K562 (cell line): ENCODE results near the gene GLRA3. TPM values are rescaled to one million over a fixed set of nuclear protein-coding genes. Genes with fewer than 3 reads are reported as not detected.

Source experiments
- ATAC-seq: fragments of 200-7000 bp; cut with Tn5 transposase; 3 replicates; pipeline ENCODE4 v1.9.1; 2020; ENCODE audit warnings: moderate library complexity
- BruUV-seq: library from RNA; stranded (reverse); fragments of 400-500 nt; replicated peaks from 2 replicates; lab custom pipeline; 2021; lab: Mats Ljungman, UMichigan
- CTCF ChIA-PET: fragments of 300-600 bp; formaldehyde crosslinking; extraction: SDS; loops from one replicate; lab custom pipeline; 2021; ENCODE audit warnings: low intra/inter-chr PET ratio; lab: Yijun Ruan, JAX
- POLR2A ChIA-PET: fragments of 300-600, 350-650 bp; sonication (Branson Sonifier 250); formaldehyde crosslinking; extraction: SDS; loops from one replicate; lab custom pipeline; 2021; ENCODE audit warnings: antibody characterized with exemption, inconsistent platforms; lab: Yijun Ruan, JAX
- DNase-seq, 4 experiments: peaks; one replicate each; pipeline versions ENCODE4 v3.0.0 to v3.0.0-alpha.2; 2011 to 2018; ENCODE audit warnings: low spot score in 3 of 4, mixed read lengths in 3 of 4; ENCODE audit errors: extremely low read depth in 1 of 4
- FAIRE-seq: peaks from 2 replicates; lab custom pipeline; 2011; peaks lifted over from hg19 to GRCh38; lab: Jason Lieb, UNC
- H2AFZ ChIP-seq: 2 replicates; pipeline ENCODE4 v1.6.0; 2011; ENCODE audit warnings: low read depth, low read length, control low read depth, inconsistent platforms
- H3K27ac ChIP-seq: fragments of 200-600 bp; 3 replicates; pipeline ENCODE4 v1.8.0; 2011; ENCODE audit warnings: low read depth, mild to moderate bottlenecking, control low read depth, inconsistent platforms, low read length, moderate library complexity, mixed read lengths; ENCODE audit errors: extremely low read depth
- H3K27me3 ChIP-seq, 2 experiments: fragments of 300-600 bp in 1 of 2; 2 replicates in 1 of 2; 3 replicates in 1 of 2; pipeline versions ENCODE4 v1.6.0 to v1.8.0; 2011; ENCODE audit warnings: inconsistent platforms in 2 of 2, low read length in 2 of 2, mild to moderate bottlenecking in 1 of 2, mixed read lengths in 1 of 2, moderate library complexity in 1 of 2; ENCODE audit not compliant: control insufficient read depth in 2 of 2, insufficient read depth in 2 of 2
- H3K36me3 ChIP-seq: fragments of 300-600 bp; 3 replicates; pipeline ENCODE4 v1.8.0; 2011; ENCODE audit warnings: mild to moderate bottlenecking, low read length, inconsistent platforms; ENCODE audit not compliant: control insufficient read depth, insufficient read depth
- H3K4me1 ChIP-seq, 2 experiments: fragments of 200-600 bp in 1 of 2; replicated peaks in 1 of 2; 2 replicates in 1 of 2; 3 replicates in 1 of 2; pipeline versions ENCODE4 v1.5.1 to v1.8.0; 2011; ENCODE audit warnings: inconsistent platforms in 2 of 2, low read length in 2 of 2, mild to moderate bottlenecking in 1 of 2, mixed read lengths in 1 of 2, moderate library complexity in 1 of 2; ENCODE audit not compliant: control insufficient read depth in 2 of 2, insufficient read depth in 2 of 2
- H3K4me2 ChIP-seq: 2 replicates; pipeline ENCODE4 v1.6.1; 2011; ENCODE audit warnings: low read length, control low read depth, inconsistent platforms, mixed read lengths; ENCODE audit not compliant: insufficient read depth
- H3K4me3 ChIP-seq: fragments of 200-600 bp; sonication (generic), shearing (Covaris generic); 2 replicates; pipeline ENCODE4 v1.5.1; 2016; ENCODE audit warnings: control low read depth, inconsistent platforms
- H3K79me2 ChIP-seq: fragments of 200-600 bp; 3 replicates; pipeline ENCODE4 v1.8.0; 2011; ENCODE audit warnings: low read length, inconsistent platforms; ENCODE audit not compliant: control insufficient read depth, insufficient read depth
- H3K9ac ChIP-seq, 2 experiments: 2 replicates each; pipeline versions ENCODE4 v1.6.0 to v1.6.1; 2011; ENCODE audit warnings: low read depth in 2 of 2, low read length in 2 of 2, control low read depth in 1 of 2, inconsistent platforms in 1 of 2, mild to moderate bottlenecking in 1 of 2, mixed read lengths in 1 of 2; ENCODE audit not compliant: insufficient read depth in 1 of 2
- H3K9me1 ChIP-seq: one replicate; pipeline ENCODE4 v1.6.0; 2011; ENCODE audit warnings: inconsistent platforms, mild to moderate bottlenecking, low read length, moderate library complexity; ENCODE audit not compliant: control insufficient read depth, insufficient read depth
- H3K9me3 ChIP-seq: replicated peaks from 2 replicates; pipeline ENCODE4 v1.5.1; 2011; ENCODE audit warnings: low read depth, low read length, inconsistent platforms; ENCODE audit not compliant: control insufficient read depth, insufficient read depth
- H4K20me1 ChIP-seq: replicated peaks from 2 replicates; pipeline ENCODE4 v1.6.1; 2011; ENCODE audit warnings: low read length, inconsistent platforms, mixed read lengths; ENCODE audit not compliant: control insufficient read depth, insufficient read depth
- CBFA2T2 ChIP-seq: fragments of 450-650 bp; conservative IDR thresholded peaks from 2 replicates; pipeline ENCODE4 v1.6.1; 2017; ENCODE audit warnings: mild to moderate bottlenecking
- CBFA2T3 ChIP-seq: fragments of 450-650 bp; IDR thresholded peaks from 2 replicates; pipeline ENCODE4 v1.6.1; 2017
- PTTG1 ChIP-seq: fragments of 450-650 bp; IDR thresholded peaks from 2 replicates; pipeline ENCODE4 v1.6.1; 2016; ENCODE audit warnings: low read depth, mild to moderate bottlenecking, missing genetic modification characterization, missing compliant biosample characterization
- TEAD4 ChIP-seq, 2 experiments: sonication (generic) in 1 of 2; formaldehyde crosslinking in 1 of 2; IDR thresholded peaks; 2 replicates each; pipeline versions ENCODE4 v1.6.1 to v1.8.0; 2012 to 2022; ENCODE audit warnings: borderline replicate concordance in 1 of 2, inconsistent platforms in 1 of 2, low read length in 1 of 2, mild to moderate bottlenecking in 1 of 2, missing genetic modification reagents in 1 of 2
- ZNF551 ChIP-seq: fragments of 250-450 bp; sonication (Bioruptor Pico); IDR thresholded peaks from 2 replicates; pipeline ENCODE4 v1.5.0; 2021; ENCODE audit warnings: mild to moderate bottlenecking, moderate library complexity
- WGBS: fragments of 100-300 bp; shearing (Covaris generic); methylation state at CpG from one replicate; pipeline ENCODE4 v1.1.6; 2016; ENCODE audit warnings: low coverage, mixed read lengths; ENCODE audit not compliant: insufficient coverage; ENCODE audit errors: missing lambda C conversion rate; 5-methylcytosine and 5-hydroxymethylcytosine counted together
- in situ Hi-C: fragments of 300-500 bp; cut with MboI; formaldehyde crosslinking; loops from 4 replicates; pipeline ENCODE4 v1.15.0; 2018; ENCODE audit warnings: inconsistent platforms, mixed read lengths
- intact Hi-C: fragments of 100-400 bp; cut with micrococcal nuclease; formaldehyde crosslinking; loops from 2 replicates; pipeline ENCODE4 v1.14.2; 2022
- polyA plus RNA-seq, 8 experiments: library from polyadenylated mRNA; depleted of rRNA in 4 of 8; stranded (reverse) in 5 of 8; unstranded in 3 of 8; fragments of >200 nt; fragmentation: Nextera tagmentation in 2 of 8; fragmentation: Illumina TruSeq in 1 of 8; extraction: Ambion mirVana in 2 of 8; extraction: Trizol in 1 of 8; gene quantifications; 2 replicates each; pipeline versions ENCODE4 v1.2.1 to v1.2.3, GENCODE V29; 2011 to 2014; ENCODE audit warnings: inconsistent platforms in 1 of 8, missing spikeins in 1 of 8
- total RNA-seq, 7 experiments: library from RNA; depleted of rRNA in 6 of 7; stranded (reverse); fragments of >200 nt in 6 of 7; fragmentation: Illumina TruSeq in 2 of 7; extraction: Trizol in 2 of 7; gene quantifications; 2 replicates each; pipeline versions ENCODE4 v1.2.1 to v1.2.3, GENCODE V29; 2011 to 2021; ENCODE audit warnings: low replicate concordance in 1 of 7

The GLRA3 gene
- total and polyA plus RNA-seq, 9 of the 15 experiments (the other 6 are each of a cell fraction or from before 2014, with no cell fraction given), result 0.06 to 0.14 (median 0.08) TPM; not detected in 2

DNA sequence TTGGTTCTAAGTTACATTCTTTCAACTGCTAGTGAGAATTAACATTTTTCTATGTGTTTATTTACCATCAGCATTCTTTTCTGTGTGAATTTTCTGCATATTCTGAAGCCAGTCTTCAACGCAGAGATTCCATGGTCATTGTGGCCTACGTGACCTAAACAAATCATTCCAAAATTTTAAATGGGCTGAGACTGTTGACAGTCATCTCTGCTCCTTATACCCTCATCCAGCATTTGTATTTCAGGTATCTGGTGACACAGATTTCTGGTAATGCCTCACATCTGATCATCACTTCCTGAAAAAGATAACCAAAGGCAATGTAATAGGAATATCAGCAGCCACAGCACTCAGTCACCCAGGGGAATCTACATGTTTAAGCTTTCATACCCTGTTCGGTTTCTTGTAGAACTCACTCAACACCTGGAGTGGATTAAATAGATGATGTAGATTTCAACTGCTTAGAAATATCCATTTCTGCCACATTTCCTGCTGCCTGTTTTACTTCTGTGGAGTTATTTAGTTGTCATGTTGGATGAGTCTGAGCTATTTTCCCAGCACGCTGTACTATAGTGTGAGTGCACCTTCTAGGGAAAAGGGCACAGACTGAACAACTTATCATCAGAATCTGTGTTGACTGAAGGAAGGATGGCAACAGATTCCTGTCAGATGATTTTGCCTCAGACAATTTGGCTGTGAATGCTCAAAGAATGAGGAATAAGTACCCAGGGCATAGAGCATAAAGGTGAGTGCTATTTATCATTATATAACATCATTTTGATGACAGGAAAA, 233.7 kb downstream of the GLRA3 start:
- Histone ChIP-seq H3K9me3 (no peaks in the 10 kb centered on the region), H4K20me1 (no peaks in the 10 kb centered on the region), H2AFZ (0 out of 2 replicates have a peak overlapping the region, but pooled peaks have one; percentile 4), H3K27me3 (no peaks in the 10 kb centered on the region), H3K79me2 (no peaks in the 10 kb centered on the region), H3K9me1 (no peaks in the 10 kb centered on the region), H3K4me2 (no peak overlapping the region), H3K36me3 (no peaks in the 10 kb centered on the region), H3K9ac (no peak overlapping the region), H3K27ac (no peak overlapping the region)
- DNase-seq (no peak), FAIRE-seq (no peak), ATAC-seq (no peak)
- no TSS peak for BruUV-seq
- 39% methylated on average over 4 of the region's 4 CpGs for WGBS
- POLR2A ChIA-PET, result no interaction called here
- intact Hi-C loops, result no loop called here
- in situ Hi-C loops, result no loop called here
- CTCF ChIA-PET, result no interaction called here
- no peak for TF ChIP-seq PTTG1 (tag)
- peak; percentile 42 for TF ChIP-seq TEAD4 (IDR thresholded peaks at IDR 0.05; ENCODE audit: low read length)
- TF ChIP-seq TEAD4 (CRISPR knock-in tag; IDR thresholded peaks at IDR 0.05; ENCODE audit: borderline replicate concordance), result no peak
- TF ChIP-seq CBFA2T3, result peak; percentile 29; the same call in 1 of the 2 replicates
- 0 out of 2 replicates have a peak, but pooled peaks have one; percentile 17 for TF ChIP-seq CBFA2T2
- TF ChIP-seq ZNF551 (CRISPR knock-in tag), result no peak
- TF ChIP-seq, all 486 proteins: peak for 3
- H3K4me1 ChIP-seq, result peaks cover 0 to 4% of the 10 kb centered on the region in 2 experiments; a peak in 2 of 5 replicates
- H3K4me3 ChIP-seq, result no peak overlapping the region
